ENCODE data around the gene FLII. TPM values are rescaled to one million over a fixed set of nuclear protein-coding genes. Genes with fewer than 3 reads are reported as not detected.
"Not testable (repeated sequence)": the region's sequence is repeated elsewhere in the genome, so short reads cannot be mapped to it uniquely, and the experiment has no call there.

The FLII gene
- polyA plus RNA-seq (2013, experiment 1 of 2) = 181 TPM
- 174 TPM for polyA plus RNA-seq (2013, experiment 2 of 2)

DNA sequence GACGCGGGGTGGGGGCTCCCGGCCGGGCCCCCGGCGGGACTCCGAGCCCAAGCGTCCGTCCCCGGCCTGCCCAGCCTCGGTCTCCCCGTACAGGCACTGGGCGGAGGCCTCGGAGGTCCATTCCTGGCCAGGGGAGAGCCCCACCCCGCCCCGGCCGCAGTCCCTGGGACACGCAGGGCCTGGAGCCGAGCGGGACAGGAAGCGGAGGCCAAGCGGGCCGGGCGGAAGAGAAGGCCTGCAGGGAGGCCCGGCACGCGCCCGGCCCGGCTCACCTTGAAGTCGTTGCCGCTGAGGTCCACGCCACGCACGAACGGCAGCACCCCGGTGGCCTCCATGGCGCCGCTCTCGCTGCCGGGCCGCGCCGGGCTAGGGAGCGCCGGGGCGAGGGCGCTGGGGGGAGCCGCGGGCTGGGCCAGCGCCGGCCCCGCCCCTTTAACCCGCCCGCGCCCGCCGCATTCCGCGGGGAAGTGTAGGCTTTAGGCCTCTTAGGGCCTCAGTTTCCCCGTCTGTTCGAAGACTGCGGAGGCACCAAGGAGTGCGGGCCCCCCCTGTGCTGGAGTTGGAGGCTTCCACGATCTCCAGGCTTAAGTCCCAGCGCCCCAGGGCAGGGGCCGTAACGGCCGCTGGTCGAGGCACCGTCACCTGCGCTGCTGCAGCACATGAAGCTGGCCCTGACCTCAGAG, at the start of gene FLII:
FLII (minus strand) TSS at position 383 of the 683 bp plus-strand sequence; CDS start at position 335, 48 bp downstream.
- Histone ChIP-seq H3K4me2 (ENCODE audit: low read length, poor library complexity, severe bottlenecking) (peak within 1 kb of the TSS; percentile 90), H3K4ac (ENCODE audit: low read depth in 1 of 2, low read length in 2 of 2) (peak within 1 kb of the TSS; percentile 81 to 91), H2BK5ac (ENCODE audit: low read depth, low read length, poor library complexity, severe bottlenecking) (peak within 1 kb of the TSS; percentile 86), H2AFZ (ENCODE audit: low read depth, low read length) (peak within 1 kb of the TSS; percentile 58), H4K8ac (ENCODE audit: low read length) (peak within 1 kb of the TSS; percentile 85), H3K18ac (ENCODE audit: low read depth in 1 of 2, low read length in 2 of 2) (peak within 1 kb of the TSS; percentile 84 to 95), H3K4me1 (ENCODE audit: control insufficient read depth, insufficient read depth, low read depth, low read length) (peaks cover 48% of the 10 kb centered on the region), H2AK5ac (ENCODE audit: low read length, severe bottlenecking) (no peak within 1 kb of the TSS), H2BK120ac (ENCODE audit: low read depth, low read length) (peak within 1 kb of the TSS; percentile 67), H3K14ac (ENCODE audit: low read length in 2 of 2) (peak within 1 kb of the TSS in 1 of 2 experiments; percentile 93), H3K79me1 (replicated peaks; ENCODE audit: low read length, poor library complexity, severe bottlenecking) (peaks cover 32% of the 10 kb centered on the region), H3K36me3 (ENCODE audit: control insufficient read depth in 1 of 2, insufficient read depth in 2 of 2, low read depth in 1 of 2, low read length in 2 of 2) (peaks cover 43 to 46% of the 10 kb centered on the region in 2 experiments), H2BK12ac (ENCODE audit: low read length in 2 of 2) (peak within 1 kb of the TSS in 1 of 2 experiments; percentile 82), H3K23ac (ENCODE audit: low read length in 2 of 2) (peak within 1 kb of the TSS in 1 of 2 experiments; percentile 94), H3K4me3 (ENCODE audit: insufficient read depth in 1 of 2, low read depth in 1 of 2, low read length in 2 of 2) (peak within 1 kb of the TSS; percentile 89 to 91), H3K9ac (ENCODE audit: low read length) (peak within 1 kb of the TSS; percentile 95), H4K91ac (ENCODE audit: low read length) (peak within 1 kb of the TSS; percentile 89), H3K27ac (ENCODE audit: low read length, poor library complexity, severe bottlenecking) (peak within 1 kb of the TSS; percentile 94), H3K9me3 (ENCODE audit: control insufficient read depth, low read length) (no peaks in the 10 kb centered on the region), H2BK15ac (ENCODE audit: low read depth, poor library complexity, severe bottlenecking) (peak within 1 kb of the TSS; percentile 60), H3K27me3 (ENCODE audit: control insufficient read depth in 1 of 2, insufficient read depth in 1 of 2, low read length in 2 of 2) (no peaks in the 10 kb centered on the region)
- WGBS = 2% methylated on average over 67 of the region's 71 CpGs
- DNase-seq = peak; percentile 34

DNA sequence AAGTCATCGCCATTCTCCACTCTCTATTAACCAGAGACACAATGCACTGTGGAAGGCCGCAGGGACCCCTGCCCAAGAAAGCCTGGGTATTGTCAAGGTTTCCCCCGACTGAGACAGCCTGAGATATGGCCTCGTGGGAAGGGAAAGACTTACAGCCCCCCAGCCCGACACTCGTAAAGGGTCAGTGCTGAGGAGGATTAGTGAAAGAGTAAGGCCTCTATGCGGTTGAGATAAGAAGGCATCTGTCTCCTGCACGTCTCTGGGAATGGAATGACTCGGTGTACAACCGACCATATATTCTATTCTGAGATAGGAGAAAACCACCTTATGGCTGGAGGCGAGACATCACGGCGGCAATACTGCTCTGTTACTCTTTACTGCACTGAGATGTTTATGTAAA, 44.7 kb upstream of the FLII start:
- not testable (repeated sequence) for H3K27me3 ChIP-seq (ENCODE audit: control insufficient read depth in 1 of 2, insufficient read depth in 1 of 2, low read length in 2 of 2); DNase-seq; H3K23ac ChIP-seq (ENCODE audit: low read length in 2 of 2); H2BK12ac ChIP-seq (ENCODE audit: low read length in 2 of 2); H4K8ac ChIP-seq (ENCODE audit: low read length); H3K4me2 ChIP-seq (ENCODE audit: low read length, poor library complexity, severe bottlenecking); H2BK15ac ChIP-seq (ENCODE audit: low read depth, poor library complexity, severe bottlenecking); H3K4me1 ChIP-seq (ENCODE audit: control insufficient read depth, insufficient read depth, low read depth, low read length); H2AFZ ChIP-seq (ENCODE audit: low read depth, low read length); H3K27ac ChIP-seq (ENCODE audit: low read length, poor library complexity, severe bottlenecking); H3K9me3 ChIP-seq (ENCODE audit: control insufficient read depth, low read length); H3K4ac ChIP-seq (ENCODE audit: low read depth in 1 of 2, low read length in 2 of 2); H3K18ac ChIP-seq (ENCODE audit: low read depth in 1 of 2, low read length in 2 of 2); H2BK120ac ChIP-seq (ENCODE audit: low read depth, low read length); H3K4me3 ChIP-seq (ENCODE audit: insufficient read depth in 1 of 2, low read depth in 1 of 2, low read length in 2 of 2); H2BK5ac ChIP-seq (ENCODE audit: low read depth, low read length, poor library complexity, severe bottlenecking); H4K91ac ChIP-seq (ENCODE audit: low read length); H2AK5ac ChIP-seq (ENCODE audit: low read length, severe bottlenecking); H3K14ac ChIP-seq (ENCODE audit: low read length in 2 of 2); H3K9ac ChIP-seq (ENCODE audit: low read length)
- 41% methylated on average over 11 of the region's 13 CpGs for WGBS
- Histone ChIP-seq H3K36me3 (ENCODE audit: control insufficient read depth in 1 of 2, insufficient read depth in 2 of 2, low read depth in 1 of 2, low read length in 2 of 2) (peaks cover 59 to 77% of the 10 kb centered on the region in 2 experiments), H3K79me1 (replicated peaks; ENCODE audit: low read length, poor library complexity, severe bottlenecking) (peaks cover 23% of the 10 kb centered on the region)

DNA sequence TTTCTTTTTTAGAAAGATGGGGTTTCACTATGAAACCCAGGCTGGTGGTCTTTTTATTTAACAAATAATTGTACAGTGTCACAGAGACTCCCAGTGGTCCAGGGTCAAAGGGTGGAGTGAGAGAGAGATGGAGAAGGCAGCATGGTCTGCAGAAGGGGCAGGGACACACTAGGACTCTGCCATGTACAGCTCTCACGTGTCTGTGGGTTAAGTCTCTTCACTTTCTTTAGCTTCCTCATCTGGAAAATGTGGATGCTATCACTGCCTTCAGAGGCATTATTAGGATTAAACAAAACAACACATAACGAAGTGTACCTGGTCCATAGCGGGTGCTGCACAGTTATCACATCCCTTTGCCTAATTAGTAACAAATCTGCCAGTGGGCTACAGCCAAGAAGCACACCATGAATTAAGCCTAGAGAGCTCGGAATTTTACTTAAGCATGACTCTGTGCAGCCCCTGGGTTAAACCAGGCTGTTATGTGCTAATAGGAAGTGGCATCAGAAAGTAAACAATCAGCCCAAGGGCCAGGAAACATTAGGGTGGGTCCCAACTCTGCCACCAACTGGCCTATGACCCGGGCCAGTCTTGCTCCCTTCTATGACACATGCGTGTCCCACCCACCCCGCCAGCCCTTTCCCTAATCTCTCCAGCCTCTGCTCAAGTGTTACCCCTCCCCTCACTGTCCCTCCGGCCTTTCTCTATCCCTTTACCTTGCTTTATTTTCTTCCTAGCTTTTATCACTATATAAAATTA, 42.4 kb upstream of the FLII start:
- no peak overlapping the region for H3K23ac ChIP-seq (ENCODE audit: low read length in 2 of 2)
- no peak overlapping the region for H2AFZ ChIP-seq (ENCODE audit: low read depth, low read length)
- H2AK5ac ChIP-seq (ENCODE audit: low read length, severe bottlenecking) = no peak overlapping the region
- peaks cover 20% of the 10 kb centered on the region for H3K79me1 ChIP-seq (replicated peaks; ENCODE audit: low read length, poor library complexity, severe bottlenecking)
- no peak for DNase-seq
- no peak overlapping the region for H3K4ac ChIP-seq (ENCODE audit: low read depth in 1 of 2, low read length in 2 of 2)
- H2BK5ac ChIP-seq (ENCODE audit: low read depth, low read length, poor library complexity, severe bottlenecking) = no peak overlapping the region
- no peak overlapping the region for H2BK12ac ChIP-seq (ENCODE audit: low read length in 2 of 2)
- no peak overlapping the region for H3K27ac ChIP-seq (ENCODE audit: low read length, poor library complexity, severe bottlenecking)
- H4K91ac ChIP-seq (ENCODE audit: low read length) = no peak overlapping the region
- peaks cover 48 to 70% of the 10 kb centered on the region in 2 experiments for H3K36me3 ChIP-seq (ENCODE audit: control insufficient read depth in 1 of 2, insufficient read depth in 2 of 2, low read depth in 1 of 2, low read length in 2 of 2)
- H2BK15ac ChIP-seq (ENCODE audit: low read depth, poor library complexity, severe bottlenecking) = no peak overlapping the region
- no peak overlapping the region for H3K18ac ChIP-seq (ENCODE audit: low read depth in 1 of 2, low read length in 2 of 2)
- H3K27me3 ChIP-seq (ENCODE audit: control insufficient read depth in 1 of 2, insufficient read depth in 1 of 2, low read length in 2 of 2) = no peaks in the 10 kb centered on the region
- no peak overlapping the region for H2BK120ac ChIP-seq (ENCODE audit: low read depth, low read length)
- H3K4me3 ChIP-seq (ENCODE audit: insufficient read depth in 1 of 2, low read depth in 1 of 2, low read length in 2 of 2) = no peak overlapping the region
- H3K9ac ChIP-seq (ENCODE audit: low read length) = no peak overlapping the region
- H4K8ac ChIP-seq (ENCODE audit: low read length) = no peak overlapping the region
- H3K4me1 ChIP-seq (ENCODE audit: control insufficient read depth, insufficient read depth, low read depth, low read length) = no peaks in the 10 kb centered on the region
- no peak overlapping the region for H3K4me2 ChIP-seq (ENCODE audit: low read length, poor library complexity, severe bottlenecking)
- H3K14ac ChIP-seq (ENCODE audit: low read length in 2 of 2) = no peak overlapping the region
- no peaks in the 10 kb centered on the region for H3K9me3 ChIP-seq (ENCODE audit: control insufficient read depth, low read length)
- WGBS = 89% methylated on average over 8 of the region's 8 CpGs

GRCh38 chr17:18298061-18298460, 39.5 kb upstream of the FLII start:
- not testable (repeated sequence) for H3K4ac ChIP-seq (ENCODE audit: low read depth in 1 of 2, low read length in 2 of 2); H2AK5ac ChIP-seq (ENCODE audit: low read length, severe bottlenecking); H3K4me2 ChIP-seq (ENCODE audit: low read length, poor library complexity, severe bottlenecking); H4K91ac ChIP-seq (ENCODE audit: low read length); H4K8ac ChIP-seq (ENCODE audit: low read length); H3K4me3 ChIP-seq (ENCODE audit: insufficient read depth in 1 of 2, low read depth in 1 of 2, low read length in 2 of 2); H3K79me1 ChIP-seq (replicated peaks; ENCODE audit: low read length, poor library complexity, severe bottlenecking); H2BK15ac ChIP-seq (ENCODE audit: low read depth, poor library complexity, severe bottlenecking); H3K18ac ChIP-seq (ENCODE audit: low read depth in 1 of 2, low read length in 2 of 2); H3K9ac ChIP-seq (ENCODE audit: low read length); H2BK5ac ChIP-seq (ENCODE audit: low read depth, low read length, poor library complexity, severe bottlenecking); H2BK12ac ChIP-seq (ENCODE audit: low read length in 2 of 2); H3K27ac ChIP-seq (ENCODE audit: low read length, poor library complexity, severe bottlenecking); H3K4me1 ChIP-seq (ENCODE audit: control insufficient read depth, insufficient read depth, low read depth, low read length); H3K14ac ChIP-seq (ENCODE audit: low read length in 2 of 2); H2AFZ ChIP-seq (ENCODE audit: low read depth, low read length); H3K23ac ChIP-seq (ENCODE audit: low read length in 2 of 2); DNase-seq; H3K27me3 ChIP-seq (ENCODE audit: control insufficient read depth in 1 of 2, insufficient read depth in 1 of 2, low read length in 2 of 2); H2BK120ac ChIP-seq (ENCODE audit: low read depth, low read length); H3K9me3 ChIP-seq (ENCODE audit: control insufficient read depth, low read length)
- peaks cover 46 to 60% of the 10 kb centered on the region in 2 experiments for H3K36me3 ChIP-seq (ENCODE audit: control insufficient read depth in 1 of 2, insufficient read depth in 2 of 2, low read depth in 1 of 2, low read length in 2 of 2)
- WGBS = no CpG with 5 or more reads among the region's 30 CpGs

All from mesenchymal stem cell (in vitro differentiated cells and primary cell).